GM12892 (cell line): ENCODE results near the gene CYGB.

Source experiments
- POLR2A ChIP-seq: IDR thresholded peaks from 2 replicates; pipeline ENCODE4 v1.6.1; 2011; ENCODE audit warnings: low read depth, low read length, control low read depth
- POLR2AphosphoS5 ChIP-seq: IDR thresholded peaks from 2 replicates; pipeline ENCODE4 v1.6.1; 2011; ENCODE audit warnings: low read depth, low read length, control low read depth

DNA sequence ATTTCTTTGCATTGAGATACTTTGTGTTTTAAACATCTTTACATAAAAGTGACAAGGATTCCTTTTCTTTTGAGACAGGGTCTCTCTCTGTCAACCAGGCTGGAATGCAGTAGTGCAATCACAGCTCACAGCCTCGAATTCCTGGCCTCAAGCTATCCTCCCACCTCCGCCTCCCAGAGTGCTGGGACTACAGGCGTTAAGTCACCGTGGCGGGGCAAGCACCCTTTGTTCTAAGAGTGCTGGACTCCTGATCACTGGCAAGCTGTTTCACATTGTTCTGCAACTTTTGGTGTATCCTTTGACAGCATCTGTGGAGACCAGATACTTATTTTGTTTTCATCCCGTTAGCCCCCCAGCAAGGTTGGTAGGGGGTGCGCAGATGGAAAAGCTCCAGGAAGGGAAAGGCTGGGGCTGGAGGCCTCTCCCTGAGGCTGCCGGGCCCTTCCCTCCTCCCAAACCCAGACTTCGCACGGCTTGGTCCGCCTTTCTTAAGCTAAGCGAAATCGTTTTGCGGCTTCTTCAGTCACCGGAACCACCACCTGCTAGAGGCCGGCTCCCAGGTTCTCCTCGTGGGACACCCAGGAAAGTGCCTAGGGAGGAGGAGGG lies 47.0 kb upstream of the CYGB start:
- TF ChIP-seq POLR2A (no peak), POLR2AphosphoS5 (no peak)
